ENCODE results near the gene AFAP1.

AFAP1 gene

GRCh38 chr4:7750523-7750922 is 189.1 kb downstream of the AFAP1 start:
- no peak for DNase-seq

DNA sequence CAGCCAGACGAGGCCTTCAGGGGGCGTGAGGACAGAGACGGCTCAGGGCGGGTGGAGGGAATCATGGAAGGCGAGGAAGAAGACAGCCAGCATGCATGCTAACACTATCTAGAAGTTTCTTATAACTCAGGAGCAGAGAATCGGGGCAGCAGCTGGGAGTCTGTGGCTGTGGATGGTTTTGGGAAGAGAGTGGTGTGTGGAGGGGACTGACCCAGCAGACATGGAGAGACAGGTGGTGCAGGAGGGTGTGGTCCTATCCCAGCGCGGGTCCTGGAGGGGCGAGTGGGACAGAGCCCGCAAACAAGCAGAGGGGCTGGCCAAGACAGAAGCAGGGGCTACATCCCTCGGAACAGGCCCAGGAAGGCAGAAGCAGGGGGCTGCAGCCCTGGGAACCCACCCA is 192.1 kb downstream of the AFAP1 start:
- no peak for DNase-seq

DNA sequence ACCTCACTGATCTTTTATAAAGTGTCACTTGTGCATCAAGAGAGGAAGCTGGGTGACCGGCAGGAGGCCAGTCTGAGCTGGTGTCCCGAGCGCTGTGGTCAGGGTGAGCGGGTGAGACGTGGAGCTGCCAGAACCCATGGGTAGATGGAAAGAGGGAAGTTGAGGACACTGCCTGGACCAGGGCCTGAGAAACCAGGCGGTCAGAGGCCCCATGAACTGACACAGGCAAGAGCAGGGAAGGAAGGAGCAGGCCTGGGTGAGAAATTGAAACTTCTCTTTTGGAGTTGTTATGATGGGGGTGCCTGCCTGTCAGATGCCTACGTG is 192.6 kb downstream of the AFAP1 start:
- no peak for DNase-seq

DNA sequence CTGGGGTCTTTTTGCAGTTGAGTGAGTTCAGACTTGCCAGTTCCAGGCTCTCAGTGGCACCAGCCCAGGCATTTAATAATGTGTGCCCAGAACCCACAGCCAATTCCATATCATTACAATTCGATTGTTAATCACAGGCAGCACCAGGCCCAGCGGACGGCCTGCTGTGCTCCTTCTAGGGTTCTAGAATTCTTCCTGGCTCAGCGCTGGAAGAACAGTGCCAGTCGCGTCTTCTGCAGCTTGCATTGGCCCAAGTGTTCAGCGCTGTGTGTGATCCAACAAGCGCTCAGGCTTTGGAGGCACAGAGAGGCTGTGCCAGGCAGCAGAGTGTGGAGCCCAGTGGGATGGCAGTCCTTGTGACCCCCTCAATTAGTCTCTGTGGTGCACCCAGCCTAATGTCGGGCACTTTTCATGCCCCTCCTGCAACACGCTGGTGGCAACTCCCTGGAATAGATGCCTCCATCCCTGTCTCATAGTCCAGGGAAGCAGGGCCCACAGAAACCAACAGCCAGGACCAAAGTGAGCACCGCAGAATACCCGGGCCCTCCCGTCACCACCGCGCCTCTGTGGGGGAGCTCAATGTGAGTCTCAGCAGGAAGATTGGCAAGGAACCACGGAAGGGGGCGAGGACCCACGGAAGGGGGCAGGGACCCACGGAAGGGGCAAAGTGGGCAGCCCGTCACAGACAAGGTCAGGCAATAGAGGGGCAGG is 193.2 kb downstream of the AFAP1 start:
- DNase-seq: no peak

- DNase-seq: no peak
These were observed 194.3 kb downstream of the AFAP1 start for GRCh38 chr4:7745301-7745885.

GRCh38 chr4:7744142-7744804 is 195.4 kb downstream of the AFAP1 start:
- DNase-seq: no peak

DNA sequence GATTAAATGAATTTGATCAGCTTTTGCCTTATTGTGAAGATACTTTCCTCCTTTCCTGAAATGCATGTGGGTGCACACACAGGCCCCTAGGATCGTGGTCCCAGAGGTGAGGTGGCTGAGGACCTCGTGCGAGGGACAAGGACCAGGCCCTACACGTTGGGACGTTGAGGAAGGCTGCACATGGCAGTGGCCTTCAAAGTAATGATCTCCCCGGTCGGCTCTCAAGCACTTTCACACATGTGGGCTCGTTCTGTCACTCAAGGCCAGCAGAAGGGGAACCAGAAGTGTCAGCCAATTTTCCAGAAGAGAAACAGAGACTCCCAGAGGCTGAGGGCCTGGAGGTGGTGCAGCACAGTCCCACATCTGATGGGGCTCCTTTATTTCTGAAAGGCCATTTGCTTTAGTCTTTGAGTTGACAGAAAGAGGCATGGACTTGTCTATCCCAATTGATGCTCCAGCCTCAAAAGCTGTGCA is 196.8 kb downstream of the AFAP1 start:
- DNase-seq: no peak

DNA sequence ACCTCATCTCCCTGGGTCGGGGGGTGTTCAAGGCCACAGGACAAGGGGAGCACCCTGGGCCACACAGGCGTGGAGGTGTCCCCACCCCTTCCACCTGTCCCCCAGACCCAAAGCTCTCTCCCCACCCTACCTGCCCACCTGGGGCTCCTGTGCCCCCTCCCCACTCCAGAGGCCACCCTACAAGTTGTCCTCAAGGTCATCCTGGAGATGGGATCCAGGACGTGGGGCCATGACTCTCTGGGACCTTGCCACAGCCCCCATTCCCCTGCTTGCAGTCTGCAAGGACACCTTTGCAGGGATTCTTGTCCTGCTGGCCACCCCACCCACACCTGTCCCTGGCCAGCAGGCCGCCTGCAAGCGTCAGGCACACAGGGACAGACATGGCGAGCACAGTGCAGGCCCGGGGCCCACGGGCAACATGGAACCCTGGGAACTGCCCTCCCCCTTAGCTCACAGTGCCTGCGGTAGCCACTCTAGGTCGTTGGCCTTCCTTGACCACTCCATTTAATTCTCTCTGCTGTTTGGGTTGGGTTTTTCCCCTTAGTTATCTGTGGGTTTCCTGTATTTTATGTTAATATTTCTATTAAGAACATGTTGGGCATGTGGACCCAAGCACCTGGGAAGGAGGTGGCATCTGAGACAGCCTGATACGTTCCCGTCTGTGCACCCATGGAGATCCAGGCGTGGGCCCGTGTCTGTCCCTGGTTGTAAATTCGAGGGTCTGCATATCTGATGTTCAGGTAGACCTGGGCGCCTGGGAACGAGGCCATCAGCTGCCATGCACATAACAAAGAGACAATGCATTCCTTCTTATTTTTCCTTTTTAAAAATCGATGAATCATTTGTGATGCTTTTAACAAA is 197.5 kb downstream of the AFAP1 start:
- DNase-seq: no peak

DNA sequence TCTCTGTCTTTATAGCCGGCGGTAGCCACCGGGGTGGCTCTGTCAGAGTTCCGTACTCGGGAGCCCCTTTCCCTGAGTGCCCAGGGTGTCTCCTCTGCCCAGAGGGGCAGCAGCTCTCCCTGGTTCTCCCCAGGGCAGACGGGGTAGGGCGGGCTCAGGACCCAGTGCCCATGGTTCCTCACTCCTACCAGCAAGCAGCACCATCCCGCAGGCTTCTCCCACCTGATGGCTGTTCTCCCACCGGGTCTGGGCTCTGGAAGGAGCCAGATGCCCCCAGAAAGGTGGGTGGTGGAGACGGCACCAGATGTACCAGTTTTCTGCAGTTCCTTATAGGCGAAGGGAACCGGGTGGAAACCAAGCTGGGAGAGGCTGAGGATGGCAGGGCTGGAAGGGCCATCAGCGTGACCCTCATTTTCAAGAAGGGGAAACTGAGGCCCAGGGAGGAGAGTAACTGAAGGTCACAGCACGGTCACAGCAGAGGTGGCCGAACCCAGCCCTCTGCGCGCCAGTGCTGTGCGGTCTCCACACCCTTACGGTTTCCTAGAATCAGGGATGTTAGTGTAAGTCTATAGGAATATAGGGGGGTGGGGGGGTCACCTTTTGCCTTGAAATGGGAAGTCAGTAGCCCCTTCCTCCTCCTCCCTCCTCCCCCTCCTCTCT is 198.7 kb downstream of the AFAP1 start:
- no peak for DNase-seq

DNA sequence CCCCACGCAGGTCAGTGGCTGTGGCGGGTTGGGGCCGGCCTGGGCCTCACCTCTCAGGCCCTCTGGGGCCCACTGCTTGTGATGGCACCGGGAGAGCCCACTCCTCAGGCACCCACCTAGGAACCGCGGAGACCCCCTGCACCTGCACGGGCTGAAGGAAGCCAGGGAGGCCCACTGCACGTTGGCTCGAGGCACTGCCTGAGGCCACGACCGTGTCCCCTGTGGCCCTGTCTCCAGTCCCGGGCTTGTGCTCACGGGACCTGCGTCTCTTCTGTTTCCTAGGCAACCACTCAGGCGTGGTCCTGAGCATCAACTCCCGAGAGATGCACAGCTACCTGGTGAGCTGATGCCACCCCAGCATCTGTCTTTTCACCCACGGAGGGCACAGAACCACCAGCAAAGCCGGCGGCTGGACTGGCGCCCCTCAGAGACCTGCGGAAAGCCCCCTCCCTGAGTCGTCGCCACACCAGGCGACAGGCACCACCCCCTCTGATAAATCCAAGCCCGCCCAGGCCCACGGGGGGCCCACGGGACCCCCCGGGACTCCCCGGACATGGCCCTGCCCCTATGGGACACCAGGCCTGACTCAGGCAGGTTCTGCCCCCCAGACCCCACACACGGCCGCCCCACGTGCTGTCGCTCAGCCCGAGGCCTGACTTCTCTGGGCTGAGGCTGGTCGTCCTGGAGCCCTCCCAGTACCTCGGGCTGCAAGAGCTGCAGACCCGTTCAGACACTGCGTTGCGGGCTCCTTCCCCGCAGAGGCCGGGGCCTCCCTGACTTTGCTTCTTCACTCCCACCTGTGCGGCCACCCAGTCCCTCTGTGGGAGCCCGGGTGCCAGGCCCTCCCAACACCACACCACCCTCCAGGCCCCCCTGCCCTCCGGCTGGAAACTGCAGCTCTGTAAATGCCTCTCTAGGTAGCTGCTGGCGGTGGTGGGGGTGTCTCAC is 199.5 kb downstream of the AFAP1 start:
- no peak for DNase-seq

DNA sequence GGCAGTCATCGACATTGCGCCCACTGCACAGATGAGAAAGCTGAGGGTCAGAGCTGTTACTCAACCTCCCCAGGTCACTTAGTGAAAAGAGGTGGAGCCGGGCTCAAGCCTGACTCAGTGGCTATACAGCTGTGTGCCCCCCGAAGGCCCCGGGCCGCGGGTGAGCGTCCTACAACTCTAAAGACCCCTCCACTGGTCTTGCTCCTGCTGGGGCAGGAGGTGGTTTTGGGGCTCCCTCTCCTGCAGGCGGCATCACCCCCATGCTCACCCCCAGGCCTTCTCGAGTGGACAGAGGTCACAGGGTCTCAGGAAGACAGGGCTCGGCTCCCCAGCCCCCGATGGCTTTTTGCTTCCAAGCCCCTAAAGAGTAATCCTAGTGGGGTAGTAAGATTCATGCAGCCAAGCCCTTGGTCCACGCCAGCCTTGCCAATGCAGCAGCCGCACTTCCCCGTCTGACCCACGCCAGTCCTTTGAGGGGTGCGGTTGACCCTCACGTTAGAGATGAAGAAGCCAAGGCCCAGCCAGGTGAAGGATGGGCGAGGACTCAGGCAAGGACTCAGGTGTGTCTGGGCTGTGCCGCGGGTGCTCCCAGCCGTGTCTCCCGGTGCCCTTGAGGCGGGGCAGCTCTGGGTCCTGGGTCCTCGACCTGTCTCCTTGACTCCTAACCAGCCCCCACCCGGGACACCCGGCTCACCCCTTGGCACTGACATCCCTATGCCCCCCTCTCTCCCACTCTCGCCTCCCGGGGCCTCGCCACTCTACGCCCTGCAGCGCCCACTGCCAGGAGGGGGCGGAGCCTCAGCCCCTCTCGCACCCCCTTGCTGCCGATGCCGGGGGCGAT is 200.4 kb downstream of the AFAP1 start:
- no peak for DNase-seq

DNA sequence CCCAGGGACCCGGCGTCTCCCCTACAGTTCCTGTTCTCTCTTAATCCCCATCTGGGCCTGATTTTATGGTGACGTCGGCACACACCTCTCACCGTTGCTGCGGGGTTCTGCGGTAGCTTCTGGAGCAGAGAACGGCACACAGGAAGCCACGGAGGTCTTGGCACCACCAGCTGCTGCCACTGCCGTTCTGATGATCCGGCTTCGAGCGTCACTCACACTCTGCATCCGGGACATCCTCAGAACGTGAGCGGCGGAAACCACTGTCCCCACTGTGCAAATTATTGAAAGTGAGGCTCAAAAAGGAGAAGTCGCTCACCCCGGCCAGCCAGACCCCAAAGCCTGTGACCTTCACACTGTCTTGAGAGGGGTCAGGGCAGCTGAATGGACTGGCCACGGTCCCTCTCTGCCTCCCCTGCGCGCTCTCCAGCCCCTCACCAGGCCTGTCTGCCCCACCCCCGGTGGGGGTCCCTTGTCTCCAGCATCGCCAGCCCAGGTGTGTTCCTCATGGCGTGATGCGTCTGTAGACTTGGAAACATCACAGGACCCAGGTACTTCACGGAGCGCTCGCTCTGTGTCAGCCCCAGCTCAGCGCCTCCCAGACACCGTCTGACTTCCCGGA is 201.1 kb downstream of the AFAP1 start:
- no peak for DNase-seq

GRCh38 chr4:7737752-7738457 is 201.8 kb downstream of the AFAP1 start:
- DNase-seq: no peak

DNA sequence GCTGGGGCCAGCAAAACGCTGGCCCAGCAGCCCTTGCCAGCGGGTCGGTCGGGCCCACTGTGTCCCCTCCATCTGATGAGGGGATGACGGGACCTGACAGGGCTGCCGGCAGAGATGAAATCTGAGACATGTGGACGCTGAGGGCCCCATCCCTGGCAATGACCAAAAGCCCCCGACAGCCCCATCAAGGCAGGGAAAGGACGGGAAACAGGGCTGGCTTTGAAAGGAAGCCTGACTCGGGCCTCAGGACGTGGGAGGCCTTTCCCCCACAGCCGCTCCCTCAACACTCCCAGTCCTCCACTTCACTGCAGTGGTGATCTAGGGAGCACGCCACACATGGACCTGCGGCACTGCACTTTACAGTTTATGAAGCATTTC is 202.4 kb downstream of the AFAP1 start:
- DNase-seq: no peak

- DNase-seq: no peak
These were observed 203.0 kb downstream of the AFAP1 start for GRCh38 chr4:7736436-7737267.

GRCh38 chr4:7735961-7736360 is 203.7 kb downstream of the AFAP1 start:
- no peak for DNase-seq

- DNase-seq: no peak
These were observed 204.3 kb downstream of the AFAP1 start for GRCh38 chr4:7735395-7735794.

- no peak for DNase-seq
These were observed 204.9 kb downstream of the AFAP1 start for GRCh38 chr4:7734651-7735260.

All from NCI-H526 treated with DMSO at 0.1 percent for 48 hours (cell line).